K562 (cell line): ENCODE results near the gene BLOC1S3. TPM values are rescaled to one million over a fixed set of nuclear protein-coding genes. Genes with fewer than 3 reads are reported as not detected.

ENCODE experiments used
- ATAC-seq: fragments of 200-7000 bp; cut with Tn5 transposase; 3 replicates; pipeline ENCODE4 v1.9.1; 2020; ENCODE audit warnings: moderate library complexity
- BruUV-seq: library from RNA; stranded (reverse); fragments of 400-500 nt; replicated peaks from 2 replicates; lab custom pipeline; 2021; lab: Mats Ljungman, UMichigan
- CTCF ChIA-PET: fragments of 300-600 bp; formaldehyde crosslinking; extraction: SDS; loops from one replicate; lab custom pipeline; 2021; ENCODE audit warnings: low intra/inter-chr PET ratio; lab: Yijun Ruan, JAX
- POLR2A ChIA-PET: fragments of 300-600, 350-650 bp; sonication (Branson Sonifier 250); formaldehyde crosslinking; extraction: SDS; loops from one replicate; lab custom pipeline; 2021; ENCODE audit warnings: antibody characterized with exemption, inconsistent platforms; lab: Yijun Ruan, JAX
- DNase-seq, 4 experiments: peaks; one replicate each; pipeline versions ENCODE4 v3.0.0 to v3.0.0-alpha.2; 2011 to 2018; ENCODE audit warnings: low spot score in 3 of 4, mixed read lengths in 3 of 4; ENCODE audit errors: extremely low read depth in 1 of 4
- FAIRE-seq: peaks from 2 replicates; lab custom pipeline; 2011; peaks lifted over from hg19 to GRCh38; lab: Jason Lieb, UNC
- H2AFZ ChIP-seq: 2 replicates; pipeline ENCODE4 v1.6.0; 2011; ENCODE audit warnings: low read depth, low read length, control low read depth, inconsistent platforms
- H3K27ac ChIP-seq: fragments of 200-600 bp; 3 replicates; pipeline ENCODE4 v1.8.0; 2011; ENCODE audit warnings: low read depth, mild to moderate bottlenecking, control low read depth, inconsistent platforms, low read length, moderate library complexity, mixed read lengths; ENCODE audit errors: extremely low read depth
- H3K27me3 ChIP-seq, 2 experiments: fragments of 300-600 bp in 1 of 2; 2 replicates in 1 of 2; 3 replicates in 1 of 2; pipeline versions ENCODE4 v1.6.0 to v1.8.0; 2011; ENCODE audit warnings: inconsistent platforms in 2 of 2, low read length in 2 of 2, mild to moderate bottlenecking in 1 of 2, mixed read lengths in 1 of 2, moderate library complexity in 1 of 2; ENCODE audit not compliant: control insufficient read depth in 2 of 2, insufficient read depth in 2 of 2
- H3K36me3 ChIP-seq: fragments of 300-600 bp; 3 replicates; pipeline ENCODE4 v1.8.0; 2011; ENCODE audit warnings: mild to moderate bottlenecking, low read length, inconsistent platforms; ENCODE audit not compliant: control insufficient read depth, insufficient read depth
- H3K4me1 ChIP-seq, 2 experiments: fragments of 200-600 bp in 1 of 2; replicated peaks in 1 of 2; 2 replicates in 1 of 2; 3 replicates in 1 of 2; pipeline versions ENCODE4 v1.5.1 to v1.8.0; 2011; ENCODE audit warnings: inconsistent platforms in 2 of 2, low read length in 2 of 2, mild to moderate bottlenecking in 1 of 2, mixed read lengths in 1 of 2, moderate library complexity in 1 of 2; ENCODE audit not compliant: control insufficient read depth in 2 of 2, insufficient read depth in 2 of 2
- H3K4me2 ChIP-seq: 2 replicates; pipeline ENCODE4 v1.6.1; 2011; ENCODE audit warnings: low read length, control low read depth, inconsistent platforms, mixed read lengths; ENCODE audit not compliant: insufficient read depth
- H3K4me3 ChIP-seq: fragments of 200-600 bp; sonication (generic), shearing (Covaris generic); 2 replicates; pipeline ENCODE4 v1.5.1; 2016; ENCODE audit warnings: control low read depth, inconsistent platforms
- H3K79me2 ChIP-seq: fragments of 200-600 bp; 3 replicates; pipeline ENCODE4 v1.8.0; 2011; ENCODE audit warnings: low read length, inconsistent platforms; ENCODE audit not compliant: control insufficient read depth, insufficient read depth
- H3K9ac ChIP-seq, 2 experiments: 2 replicates each; pipeline versions ENCODE4 v1.6.0 to v1.6.1; 2011; ENCODE audit warnings: low read depth in 2 of 2, low read length in 2 of 2, control low read depth in 1 of 2, inconsistent platforms in 1 of 2, mild to moderate bottlenecking in 1 of 2, mixed read lengths in 1 of 2; ENCODE audit not compliant: insufficient read depth in 1 of 2
- H3K9me1 ChIP-seq: one replicate; pipeline ENCODE4 v1.6.0; 2011; ENCODE audit warnings: inconsistent platforms, mild to moderate bottlenecking, low read length, moderate library complexity; ENCODE audit not compliant: control insufficient read depth, insufficient read depth
- H3K9me3 ChIP-seq: replicated peaks from 2 replicates; pipeline ENCODE4 v1.5.1; 2011; ENCODE audit warnings: low read depth, low read length, inconsistent platforms; ENCODE audit not compliant: control insufficient read depth, insufficient read depth
- H4K20me1 ChIP-seq: replicated peaks from 2 replicates; pipeline ENCODE4 v1.6.1; 2011; ENCODE audit warnings: low read length, inconsistent platforms, mixed read lengths; ENCODE audit not compliant: control insufficient read depth, insufficient read depth
- ARID1B ChIP-seq: fragments of 450-650 bp; IDR thresholded peaks from 2 replicates; pipeline ENCODE4 v1.6.1; 2016; ENCODE audit warnings: antibody characterized with exemption, mild to moderate bottlenecking, inconsistent platforms
- ASH1L ChIP-seq: fragments of 450-650 bp; IDR thresholded peaks from 2 replicates; pipeline ENCODE4 v1.6.1; 2018; ENCODE audit warnings: borderline replicate concordance, mild to moderate bottlenecking, low read depth; ENCODE audit not compliant: partially characterized antibody
- ATF2 ChIP-seq: sonication (generic); formaldehyde crosslinking; IDR thresholded peaks from 2 replicates; pipeline ENCODE4 v1.8.1; 2022; ENCODE audit warnings: missing genetic modification reagents
- CHD2 ChIP-seq: IDR thresholded peaks from 2 replicates; pipeline ENCODE4 v1.6.1; 2011; ENCODE audit warnings: low read depth, low read length
- CREB1 ChIP-seq, 2 experiments: sonication (generic) in 1 of 2; formaldehyde crosslinking in 1 of 2; IDR thresholded peaks; 2 replicates each; pipeline versions ENCODE4 v1.6.1 to v1.8.0; 2012 to 2022; ENCODE audit warnings: inconsistent platforms in 1 of 2, mild to moderate bottlenecking in 1 of 2, missing genetic modification reagents in 1 of 2, moderate library complexity in 1 of 2
- FOXJ2 ChIP-seq: fragments of 200-800 bp; sonication (Bioruptor generic); IDR thresholded peaks from 2 replicates; pipeline ENCODE4 v1.6.1; 2016; ENCODE audit warnings: missing genetic modification characterization, missing compliant biosample characterization
- HEY1 ChIP-seq: fragments of 250-450 bp; sonication (Bioruptor Pico); IDR thresholded peaks from 2 replicates; pipeline ENCODE4 v1.5.0; 2020; ENCODE audit warnings: mild to moderate bottlenecking, moderate library complexity, borderline replicate concordance
- L3MBTL2 ChIP-seq: fragments of 450-650 bp; IDR thresholded peaks from 2 replicates; pipeline ENCODE4 v1.6.1; 2016; ENCODE audit warnings: mild to moderate bottlenecking, moderate library complexity
- MXD1 ChIP-seq: fragments of 250-450 bp; sonication (Bioruptor Pico); IDR thresholded peaks from 2 replicates; pipeline ENCODE4 v1.8.0; 2021; ENCODE audit warnings: borderline replicate concordance, mild to moderate bottlenecking, moderate library complexity; ENCODE audit not compliant: poor library complexity, severe bottlenecking
- NBN ChIP-seq: fragments of 450-650 bp; IDR thresholded peaks from 2 replicates; pipeline ENCODE4 v1.6.1; 2016; ENCODE audit warnings: low read depth, mild to moderate bottlenecking
- NRF1 ChIP-seq, 2 experiments: fragments of 450-650 bp; IDR thresholded peaks in 1 of 2; conservative IDR thresholded peaks in 1 of 2; 2 replicates each; pipeline ENCODE4 v1.6.1; 2014; ENCODE audit warnings: mild to moderate bottlenecking in 2 of 2
- SMAD1 ChIP-seq: fragments of 150-350 bp; IDR thresholded peaks from 2 replicates; pipeline ENCODE4 v1.6.1; 2014; ENCODE audit warnings: low read length, low read depth; ENCODE audit not compliant: partially characterized antibody
- SRSF1 ChIP-seq: fragments of 200-400 bp; formaldehyde crosslinking; IDR thresholded peaks from 2 replicates; pipeline ENCODE4 v1.6.1; 2017; ENCODE audit warnings: mild to moderate bottlenecking, low read depth, low read length, moderate library complexity
- ZNF280B ChIP-seq: fragments of 250-450 bp; sonication (Bioruptor Pico); IDR thresholded peaks from 2 replicates; pipeline ENCODE4 v1.5.1; 2021; ENCODE audit warnings: mild to moderate bottlenecking
- ZNF668 ChIP-seq: fragments of 250-450 bp; sonication (Bioruptor Pico); IDR thresholded peaks from 2 replicates; pipeline ENCODE4 v1.8.0; 2022; ENCODE audit warnings: mild to moderate bottlenecking, inconsistent platforms
- WGBS: fragments of 100-300 bp; shearing (Covaris generic); methylation state at CpG from one replicate; pipeline ENCODE4 v1.1.6; 2016; ENCODE audit warnings: low coverage, mixed read lengths; ENCODE audit not compliant: insufficient coverage; ENCODE audit errors: missing lambda C conversion rate; 5-methylcytosine and 5-hydroxymethylcytosine counted together
- in situ Hi-C: fragments of 300-500 bp; cut with MboI; formaldehyde crosslinking; loops from 4 replicates; pipeline ENCODE4 v1.15.0; 2018; ENCODE audit warnings: inconsistent platforms, mixed read lengths
- intact Hi-C: fragments of 100-400 bp; cut with micrococcal nuclease; formaldehyde crosslinking; loops from 2 replicates; pipeline ENCODE4 v1.14.2; 2022
- polyA plus RNA-seq, 8 experiments: library from polyadenylated mRNA; depleted of rRNA in 4 of 8; stranded (reverse) in 5 of 8; unstranded in 3 of 8; fragments of >200 nt; fragmentation: Nextera tagmentation in 2 of 8; fragmentation: Illumina TruSeq in 1 of 8; extraction: Ambion mirVana in 2 of 8; extraction: Trizol in 1 of 8; gene quantifications; 2 replicates each; pipeline versions ENCODE4 v1.2.1 to v1.2.3, GENCODE V29; 2011 to 2014; ENCODE audit warnings: inconsistent platforms in 1 of 8, missing spikeins in 1 of 8
- total RNA-seq, 7 experiments: library from RNA; depleted of rRNA in 6 of 7; stranded (reverse); fragments of >200 nt in 6 of 7; fragmentation: Illumina TruSeq in 2 of 7; extraction: Trizol in 2 of 7; gene quantifications; 2 replicates each; pipeline versions ENCODE4 v1.2.1 to v1.2.3, GENCODE V29; 2011 to 2021; ENCODE audit warnings: low replicate concordance in 1 of 7

Gene BLOC1S3
- total and polyA plus RNA-seq, 9 of the 15 experiments (the other 6 are each of a cell fraction or from before 2014, with no cell fraction given) = 3.9 to 20.2 (median 10.4) TPM

GRCh38 chr19:45137179-45137761 is 41.3 kb upstream of the BLOC1S3 start:
- intact Hi-C loops (no loop called here), in situ Hi-C loops (no loop called here)
- ChIA-PET CTCF (no interaction called here), POLR2A (no interaction called here)
- 86% methylated on average over 17 of the region's 17 CpGs for WGBS
- Histone ChIP-seq H3K79me2 (peaks cover 18% of the 10 kb centered on the region), H3K9me3 (no peaks in the 10 kb centered on the region), H3K36me3 (peaks cover 30% of the 10 kb centered on the region; the same call in 1 of the 3 replicates), H3K27me3 (no peaks in the 10 kb centered on the region), H4K20me1 (peaks cover 10% of the 10 kb centered on the region), H3K27ac (no peak overlapping the region), H3K4me1 (peaks cover 0 to 41% of the 10 kb centered on the region in 2 experiments; a peak in 3 of 5 replicates), H3K4me3 (no peak overlapping the region), H3K9ac (peak overlapping the region in 1 of 2 experiments; percentile 85; a peak in 2 of 4 replicates), H3K9me1 (no peaks in the 10 kb centered on the region), H3K4me2 (no peak overlapping the region), H2AFZ (no peak overlapping the region)
- DNase-seq (no peak), ATAC-seq (no peak), FAIRE-seq (no peak)
- BruUV-seq = no TSS peak
- TF ChIP-seq ATF2 (CRISPR knock-in tag) = no peak
- TF ChIP-seq SMAD1 = no peak
- TF ChIP-seq ASH1L = no peak
- no peak for TF ChIP-seq NRF1 (conservative IDR thresholded peaks at IDR 0.05 in 1 of 2, IDR thresholded peaks at IDR 0.05 in 1 of 2)
- TF ChIP-seq SRSF1 = no peak
- TF ChIP-seq MXD1 = no peak
- TF ChIP-seq FOXJ2 = no peak
- no peak for TF ChIP-seq NBN
- no peak for TF ChIP-seq L3MBTL2
- TF ChIP-seq CHD2 = no peak
- TF ChIP-seq ZNF668 (CRISPR knock-in tag) = no peak
- no peak for TF ChIP-seq ZNF280B
- TF ChIP-seq ARID1B = no peak
- no peak for TF ChIP-seq CREB1 (IDR thresholded peaks at IDR 0.05)
- no peak for TF ChIP-seq CREB1 (CRISPR knock-in tag; IDR thresholded peaks at IDR 0.05)
- no peak for TF ChIP-seq HEY1 (CRISPR knock-in tag)
